ENCODE measurements around the gene CDC14A.

Gene CDC14A

DNA sequence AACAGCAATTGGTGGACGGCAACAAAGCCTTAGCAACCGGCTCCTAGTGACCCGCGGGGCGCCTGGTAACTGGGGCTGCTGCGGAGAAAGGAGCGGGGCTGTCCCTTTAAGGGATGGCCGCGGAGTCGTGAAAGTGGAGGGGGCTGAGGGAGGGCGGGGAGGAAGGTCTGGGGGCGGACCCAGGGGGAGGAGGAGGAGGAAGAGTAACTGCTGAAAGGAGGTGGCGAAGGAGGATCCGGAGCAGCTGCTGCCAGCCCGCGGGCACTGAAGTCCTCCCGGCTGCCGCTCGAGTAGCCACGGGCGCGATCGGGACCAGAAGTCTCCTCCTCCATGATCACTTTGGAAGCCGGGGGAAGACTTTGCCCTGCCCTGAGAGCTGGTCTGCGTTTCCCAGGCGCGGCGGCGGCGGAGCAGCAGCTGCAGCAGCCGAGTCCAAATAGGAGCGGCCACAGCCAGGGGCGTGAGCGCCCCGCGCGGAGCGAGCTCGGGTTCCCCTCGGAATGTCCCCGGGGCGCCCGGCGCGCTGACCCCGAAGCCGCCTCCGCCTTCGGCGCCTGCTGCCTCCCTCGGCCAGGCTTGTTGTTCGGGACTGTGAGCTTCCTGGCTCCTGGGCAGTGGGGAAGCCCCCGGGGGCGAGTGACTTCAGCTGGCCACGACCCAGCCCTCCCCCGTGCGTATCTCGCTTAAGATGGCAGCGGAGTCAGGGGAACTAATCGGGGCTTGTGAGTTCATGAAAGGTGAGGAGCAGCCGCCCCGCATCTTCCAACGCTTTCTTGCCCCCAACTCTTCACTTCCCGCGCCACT lies at the start of gene CDC14A:
Gene CDC14A, plus strand, starts transcription at position 240 of the 804 bp plus-strand sequence. Its CDS starts 449 bp downstream, at position 689.
- peak within 1 kb of the TSS; percentile 78 to 100 (median 92) for H3K4me3 ChIP-seq
- peak within 1 kb of the TSS; percentile 83 to 95 (median 92) for H3K9ac ChIP-seq
- peak within 1 kb of the TSS; percentile 76 to 92 (median 89) for H3K27ac ChIP-seq

DNA sequence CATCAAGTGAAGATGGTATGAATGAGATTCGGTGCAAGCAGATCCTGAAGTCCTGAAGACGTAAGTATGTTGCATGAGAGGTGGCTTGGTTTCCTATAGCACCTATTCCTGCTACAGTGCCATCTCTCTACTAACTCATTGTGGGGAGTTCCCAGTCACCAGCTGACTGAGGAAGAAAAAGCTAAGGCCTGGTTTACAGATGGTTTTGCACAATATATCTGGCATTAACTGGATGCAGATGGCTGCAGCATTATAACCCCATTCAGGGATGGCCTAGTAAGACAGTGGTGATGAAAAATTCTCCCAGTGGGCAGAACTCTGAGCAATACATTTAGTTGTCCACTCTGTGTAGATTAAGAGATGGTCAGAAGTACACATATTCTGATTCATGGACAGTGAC lies 49.6 kb upstream of the CDC14A start:
- no peak overlapping the region for H3K27ac ChIP-seq
- no peak overlapping the region for H3K4me2 ChIP-seq
- no peaks in the 10 kb centered on the region for H3K36me3 ChIP-seq
- no peak overlapping the region for H3K4me3 ChIP-seq
- H4K20me1 ChIP-seq = no peaks in the 10 kb centered on the region; a peak in 1 of 22 replicates
- TF ChIP-seq Cebpa-rat (IDR thresholded peaks at IDR 0.05) = no peak
- no peaks in the 10 kb centered on the region for H3K27me3 ChIP-seq
- H3K4me1 ChIP-seq = peaks cover 0 to 20% (median 0%) of the 10 kb centered on the region in 10 experiments; a peak in 7 of 20 replicates
- H3K9ac ChIP-seq = no peak overlapping the region
- H3K9me3 ChIP-seq (replicated peaks in 1 of 11) = no peaks in the 10 kb centered on the region

More for the DNA sequence above, at the start of gene CDC14A:
- peaks cover 34 to 48% (median 40%) of the 10 kb centered on the region in 10 experiments for H3K4me1 ChIP-seq
- H4K20me1 ChIP-seq = peaks cover 0 to 28% (median 17%) of the 10 kb centered on the region in 11 experiments; a peak in 8 of 22 replicates
- H3K9me3 ChIP-seq (replicated peaks in 1 of 11) = no peaks in the 10 kb centered on the region
- TF ChIP-seq Cebpa-rat (IDR thresholded peaks at IDR 0.05) = no peak
- H3K36me3 ChIP-seq = peaks cover 3 to 26% (median 12%) of the 10 kb centered on the region in 11 experiments; a peak in 10 of 22 replicates
- H3K4me2 ChIP-seq = peak within 1 kb of the TSS; percentile 86 to 96 (median 91)
- H3K27me3 ChIP-seq = no peaks in the 10 kb centered on the region

DNA sequence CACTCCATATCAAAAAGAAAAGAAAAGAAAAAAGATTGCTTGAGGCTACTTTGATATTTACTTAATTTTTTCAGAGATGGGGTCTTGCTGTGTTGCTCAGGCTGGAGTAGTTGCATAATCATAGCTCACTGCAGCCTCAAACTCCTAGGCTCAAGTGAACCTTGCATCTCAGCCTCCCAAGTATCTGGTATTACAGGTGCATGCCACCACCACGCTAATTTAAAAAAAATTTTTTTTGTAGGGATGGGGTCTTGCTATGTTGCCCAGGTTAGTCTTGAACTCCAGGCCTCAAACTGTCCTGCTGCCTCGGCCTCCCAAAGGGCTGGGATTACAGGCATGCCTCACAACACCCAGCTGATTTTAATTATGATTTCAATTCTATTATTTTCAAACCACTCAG lies 48.1 kb upstream of the CDC14A start:
- H3K9me3 ChIP-seq (replicated peaks in 1 of 11) = peaks cover 0 to 2% (median under 1%) of the 10 kb centered on the region in 11 experiments; a peak in 11 of 22 replicates
- peaks cover 0 to 29% (median 0%) of the 10 kb centered on the region in 10 experiments; a peak in 7 of 20 replicates for H3K4me1 ChIP-seq
- H3K27me3 ChIP-seq = no peaks in the 10 kb centered on the region

GRCh38 chr1:100304921-100305320 lies 47.4 kb upstream of the CDC14A start:
- Histone ChIP-seq H3K9me3 (replicated peaks in 1 of 11) (peaks cover 5 to 9% (median 8%) of the 10 kb centered on the region in 11 experiments; a peak in 16 of 22 replicates), H3K9ac (no peak overlapping the region), H3K4me2 (no peak overlapping the region), H3K4me3 (no peak overlapping the region), H4K20me1 (no peaks in the 10 kb centered on the region; a peak in 1 of 22 replicates), H3K27ac (no peak overlapping the region), H3K36me3 (no peaks in the 10 kb centered on the region), H3K27me3 (no peaks in the 10 kb centered on the region), H3K4me1 (peaks cover 0 to 26% (median 0%) of the 10 kb centered on the region in 10 experiments; a peak in 7 of 20 replicates)
- TF ChIP-seq Cebpa-rat (IDR thresholded peaks at IDR 0.05) = no peak

More for the DNA sequence above, 48.1 kb upstream of the CDC14A start:
- TF ChIP-seq Cebpa-rat (IDR thresholded peaks at IDR 0.05) = no peak
- Histone ChIP-seq H3K36me3 (no peaks in the 10 kb centered on the region), H3K4me3 (no peak overlapping the region), H3K27ac (no peak overlapping the region), H3K9ac (no peak overlapping the region), H3K4me2 (no peak overlapping the region), H4K20me1 (no peaks in the 10 kb centered on the region; a peak in 1 of 22 replicates)

DNA sequence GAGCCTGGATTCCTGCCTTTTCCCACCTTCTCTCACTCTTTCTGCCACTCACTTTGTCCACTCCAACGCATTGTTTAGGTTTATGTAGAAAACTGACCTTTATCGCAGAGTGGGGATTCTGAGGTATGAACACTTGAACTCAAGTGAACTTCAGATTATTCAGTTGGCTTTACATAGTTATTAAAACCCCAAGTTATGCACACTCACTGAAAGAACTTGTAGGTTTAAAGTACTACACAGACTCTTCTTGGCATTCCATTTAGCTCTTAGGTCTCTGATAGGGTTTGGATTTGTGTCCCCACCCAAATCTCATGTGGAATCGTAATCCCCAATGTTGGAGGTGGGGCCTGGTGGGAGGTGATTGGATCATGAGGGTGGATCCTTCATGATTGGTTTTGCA lies 46.4 kb upstream of the CDC14A start:
- Histone ChIP-seq H3K9ac (no peak overlapping the region), H4K20me1 (no peaks in the 10 kb centered on the region), H3K27ac (no peak overlapping the region), H3K4me1 (peaks cover 0 to 24% (median 0%) of the 10 kb centered on the region in 10 experiments; a peak in 7 of 20 replicates), H3K9me3 (replicated peaks in 1 of 11) (peaks cover 5 to 16% (median 8%) of the 10 kb centered on the region in 11 experiments; a peak in 16 of 22 replicates), H3K36me3 (no peaks in the 10 kb centered on the region), H3K27me3 (no peaks in the 10 kb centered on the region), H3K4me2 (0 out of 22 replicates have a peak overlapping the region, but pooled peaks of 1 of the 11 experiments have one; percentile 67), H3K4me3 (no peak overlapping the region)
- TF ChIP-seq Cebpa-rat (IDR thresholded peaks at IDR 0.05) = no peak

- Histone ChIP-seq H3K9me3 (replicated peaks in 1 of 11) (peaks cover 5 to 16% (median 8%) of the 10 kb centered on the region in 11 experiments; a peak in 16 of 22 replicates), H3K4me1 (peaks cover 0 to 24% (median 0%) of the 10 kb centered on the region in 10 experiments; a peak in 7 of 20 replicates), H3K9ac (no peak overlapping the region), H3K27ac (no peak overlapping the region; a peak in 1 of 22 replicates), H3K27me3 (no peaks in the 10 kb centered on the region), H3K4me2 (peak overlapping the region in 3 of 11 experiments; percentile 3 to 67 (median 3); a peak in 3 of 22 replicates), H4K20me1 (no peaks in the 10 kb centered on the region), H3K36me3 (no peaks in the 10 kb centered on the region), H3K4me3 (no peak overlapping the region)
- TF ChIP-seq Cebpa-rat (IDR thresholded peaks at IDR 0.05) = no peak
Observed at GRCh38 chr1:100306735-100307313, 45.5 kb upstream of the CDC14A start.

- H4K20me1 ChIP-seq = no peaks in the 10 kb centered on the region
- H3K27me3 ChIP-seq = no peaks in the 10 kb centered on the region
- no peak overlapping the region for H3K4me3 ChIP-seq
- peaks cover 5 to 16% (median 8%) of the 10 kb centered on the region in 11 experiments; a peak in 16 of 22 replicates for H3K9me3 ChIP-seq (replicated peaks in 1 of 11)
- H3K4me2 ChIP-seq = no peak overlapping the region
- no peak overlapping the region for H3K27ac ChIP-seq
- H3K4me1 ChIP-seq = peaks cover 0 to 24% (median 0%) of the 10 kb centered on the region in 10 experiments; a peak in 7 of 20 replicates
- H3K36me3 ChIP-seq = no peaks in the 10 kb centered on the region
- TF ChIP-seq Cebpa-rat (IDR thresholded peaks at IDR 0.05) = no peak
- no peak overlapping the region for H3K9ac ChIP-seq
Observed at GRCh38 chr1:100308777-100309176, 43.5 kb upstream of the CDC14A start.

DNA sequence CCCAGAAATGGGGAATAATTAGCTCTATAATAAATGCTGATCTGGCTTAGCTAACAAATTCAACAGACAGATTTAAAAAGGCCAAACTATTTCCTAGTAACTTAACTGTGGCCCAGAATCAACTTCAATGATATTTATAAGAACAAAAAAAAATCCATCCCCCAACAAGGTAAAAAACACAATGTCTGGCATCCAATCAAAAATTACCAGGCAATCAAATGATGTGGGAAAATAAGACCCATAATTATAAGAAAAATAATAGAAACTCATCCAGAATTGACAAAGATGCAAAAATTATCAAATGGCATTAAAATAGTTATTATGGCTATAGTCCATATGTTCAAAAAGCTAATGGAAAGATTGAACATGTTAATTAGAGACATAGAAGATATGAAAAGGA lies 42.4 kb upstream of the CDC14A start:
- Histone ChIP-seq H3K4me3 (no peak overlapping the region), H3K9ac (no peak overlapping the region), H3K4me2 (no peak overlapping the region), H3K9me3 (replicated peaks in 1 of 11) (peaks cover 5 to 16% (median 8%) of the 10 kb centered on the region in 11 experiments; a peak in 16 of 22 replicates), H3K27me3 (no peaks in the 10 kb centered on the region), H3K4me1 (peaks cover 0 to 24% (median 0%) of the 10 kb centered on the region in 10 experiments; a peak in 7 of 20 replicates), H3K36me3 (no peaks in the 10 kb centered on the region), H3K27ac (no peak overlapping the region), H4K20me1 (no peaks in the 10 kb centered on the region)
- no peak for TF ChIP-seq Cebpa-rat (IDR thresholded peaks at IDR 0.05)

DNA sequence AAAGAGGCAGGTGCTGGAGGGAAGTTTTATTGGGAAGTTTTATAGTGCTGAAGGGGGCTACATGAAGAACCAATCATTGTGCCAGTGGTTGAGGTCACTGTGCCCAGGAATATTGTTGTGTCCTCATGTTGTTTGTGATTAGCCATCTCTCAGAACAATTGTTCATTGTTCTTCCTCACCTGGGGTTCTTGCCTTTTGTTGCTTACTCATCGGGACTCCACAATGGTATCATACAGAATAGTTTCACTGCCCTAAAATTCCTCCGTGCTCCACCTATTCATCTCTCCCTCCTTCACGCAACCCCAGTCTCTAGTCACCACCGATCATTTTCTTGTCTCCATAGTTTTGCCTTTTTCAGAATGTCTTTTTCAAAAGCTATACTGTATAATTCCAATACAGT lies 38.9 kb upstream of the CDC14A start:
- Histone ChIP-seq H3K9me3 (replicated peaks in 1 of 11) (peaks cover 23 to 36% (median 28%) of the 10 kb centered on the region in 11 experiments), H3K4me2 (no peak overlapping the region), H4K20me1 (no peaks in the 10 kb centered on the region), H3K4me1 (peaks cover 0 to 4% (median 0%) of the 10 kb centered on the region in 10 experiments; a peak in 2 of 20 replicates), H3K9ac (no peak overlapping the region), H3K27ac (no peak overlapping the region), H3K4me3 (no peak overlapping the region), H3K36me3 (peaks cover 0 to 9% (median 0%) of the 10 kb centered on the region in 11 experiments; a peak in 2 of 22 replicates), H3K27me3 (no peaks in the 10 kb centered on the region)
- no peak for TF ChIP-seq Cebpa-rat (IDR thresholded peaks at IDR 0.05)

Data from BLaER1 treated with 17β-estradiol and CSF1 and Interleukin-3, amounts not matched to agents 10 nM and 100 nM (cell line).